ENCODE data around the gene TFPI. TPM values are rescaled to one million over a fixed set of nuclear protein-coding genes. Genes with fewer than 3 reads are reported as not detected.

Gene TFPI
- total and polyA plus RNA-seq, 2 donors (not counting 3 experiments of a cell fraction or from before 2014, with no cell fraction given) = 177 to 286 TPM

DNA sequence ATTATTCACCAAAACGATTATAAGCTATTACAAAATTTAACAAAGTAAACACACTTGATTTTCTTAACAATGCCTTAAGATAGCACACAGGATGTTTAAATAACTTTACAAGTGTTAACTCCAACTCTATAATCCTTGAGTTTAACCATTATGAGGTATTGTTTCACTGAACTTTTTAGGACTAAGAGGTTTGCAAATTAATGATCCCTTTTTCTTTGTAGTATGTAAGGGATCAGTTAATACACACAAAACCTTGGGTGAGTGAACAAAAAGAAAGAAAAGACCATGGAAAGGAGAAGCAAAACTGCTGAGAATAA lies 21.5 kb upstream of the TFPI start:
- Histone ChIP-seq H2AFZ (ENCODE audit: low read depth, low read length) (peak overlapping the region; percentile 75), H3K27me3 (ENCODE audit: control insufficient read depth in 2 of 2, insufficient read depth in 2 of 2, low read length in 2 of 2) (no peaks in the 10 kb centered on the region), H3K27ac (ENCODE audit: insufficient read depth, low read depth, low read length) (peak overlapping the region; percentile 57), H3K36me3 (ENCODE audit: control insufficient read depth in 2 of 2, extremely low read depth in 1 of 2, insufficient read depth in 2 of 2, low read length in 2 of 2) (no peaks in the 10 kb centered on the region), H3K79me2 (ENCODE audit: control insufficient read depth, insufficient read depth, low read length) (no peaks in the 10 kb centered on the region), H3K4me3 (replicated peaks in 1 of 3; ENCODE audit: insufficient read depth in 1 of 3, low read depth in 1 of 3, low read length in 3 of 3) (no peak overlapping the region), H4K20me1 (replicated peaks; ENCODE audit: control insufficient read depth, extremely low read depth, insufficient read depth, low read length) (no peaks in the 10 kb centered on the region), H3K9me1 (replicated peaks; ENCODE audit: control insufficient read depth, extremely low read depth, insufficient read depth, low read length) (no peaks in the 10 kb centered on the region), H3K9me3 (replicated peaks; ENCODE audit: control insufficient read depth, insufficient read depth, low read length) (no peaks in the 10 kb centered on the region), H3K4me1 (ENCODE audit: control insufficient read depth, extremely low read depth, insufficient read depth, low read length) (peaks cover 27% of the 10 kb centered on the region), H3K4me2 (ENCODE audit: insufficient read depth, low read length) (peak overlapping the region; percentile 95), H3K9ac (replicated peaks; ENCODE audit: extremely low read depth, insufficient read depth, low read length) (peak overlapping the region; percentile 69)
- intact Hi-C loops (cut with micrococcal nuclease) = loop anchor here (1.0 kb wide), 2 partner anchors 21 to 75 kb away; partner anchors contain the start of gene TFPI
- no peak for TF ChIP-seq POLR2AphosphoS5 (IDR thresholded peaks at IDR 0.05; ENCODE audit: insufficient read depth, low read depth, low read length)
- TF ChIP-seq, protein P1, sequence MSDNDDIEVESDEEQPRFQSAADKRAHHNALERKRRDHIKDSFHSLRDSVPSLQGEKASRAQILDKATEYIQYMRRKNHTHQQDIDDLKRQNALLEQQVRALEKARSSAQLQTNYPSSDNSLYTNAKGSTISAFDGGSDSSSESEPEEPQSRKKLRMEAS (IDR thresholded peaks at IDR 0.05; ENCODE audit: insufficient read depth, insufficient read length) = no peak
- TF ChIP-seq, protein P2, sequence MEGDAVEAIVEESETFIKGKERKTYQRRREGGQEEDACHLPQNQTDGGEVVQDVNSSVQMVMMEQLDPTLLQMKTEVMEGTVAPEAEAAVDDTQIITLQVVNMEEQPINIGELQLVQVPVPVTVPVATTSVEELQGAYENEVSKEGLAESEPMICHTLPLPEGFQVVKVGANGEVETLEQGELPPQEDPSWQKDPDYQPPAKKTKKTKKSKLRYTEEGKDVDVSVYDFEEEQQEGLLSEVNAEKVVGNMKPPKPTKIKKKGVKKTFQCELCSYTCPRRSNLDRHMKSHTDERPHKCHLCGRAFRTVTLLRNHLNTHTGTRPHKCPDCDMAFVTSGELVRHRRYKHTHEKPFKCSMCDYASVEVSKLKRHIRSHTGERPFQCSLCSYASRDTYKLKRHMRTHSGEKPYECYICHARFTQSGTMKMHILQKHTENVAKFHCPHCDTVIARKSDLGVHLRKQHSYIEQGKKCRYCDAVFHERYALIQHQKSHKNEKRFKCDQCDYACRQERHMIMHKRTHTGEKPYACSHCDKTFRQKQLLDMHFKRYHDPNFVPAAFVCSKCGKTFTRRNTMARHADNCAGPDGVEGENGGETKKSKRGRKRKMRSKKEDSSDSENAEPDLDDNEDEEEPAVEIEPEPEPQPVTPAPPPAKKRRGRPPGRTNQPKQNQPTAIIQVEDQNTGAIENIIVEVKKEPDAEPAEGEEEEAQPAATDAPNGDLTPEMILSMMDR (IDR thresholded peaks at IDR 0.05; ENCODE audit: extremely low read depth in 1 of 2, insufficient read depth in 1 of 2, low read depth in 1 of 2, low read length in 2 of 2) = no peak
- no peak for TF ChIP-seq POLR2A (IDR thresholded peaks at IDR 0.05; ENCODE audit: low read depth, low read length)
- TF ChIP-seq EZH2 (IDR thresholded peaks at IDR 0.05; ENCODE audit: borderline replicate concordance, low read depth, low read length, severe bottlenecking) = no peak
- no peak for TF ChIP-seq GATA2 (IDR thresholded peaks at IDR 0.05; ENCODE audit: insufficient read depth, insufficient read length, low read depth, low read length)
- TF ChIP-seq JUN (IDR thresholded peaks at IDR 0.05; ENCODE audit: borderline replicate concordance, insufficient read depth, insufficient read length, low read depth) = no peak
- no peak for TF ChIP-seq FOS (IDR thresholded peaks at IDR 0.05; ENCODE audit: borderline replicate concordance, insufficient read depth, low read length)
- no peak for TF ChIP-seq MYC (IDR thresholded peaks at IDR 0.05; ENCODE audit: low read depth, low read length)
- BruUV-seq (replicated peaks) = TSS peak; percentile 30
- CTCF ChIA-PET = interaction anchor here (0.7 to 17.6 kb wide), 12 partner anchors 8 to 713 kb away, joined by 3 to 598 read pairs (median 6); partner anchors contain the start of gene TFPI
- POLR2A ChIA-PET = interaction anchor here (0.6 to 1.2 kb wide), 4 partner anchors 27 to 31 kb away, joined by 3 to 7 read pairs (median 4); no protein-coding TSS in a partner anchor
- dilution Hi-C loops (cut with MboI; ENCODE audit: extremely low pct_ligation_motif_present, low sequenced_read_pairs) = no loop called here
- no peak for DNase-seq (ENCODE audit: low read depth, low spot score)
- FAIRE-seq = no peak
